Measurements from ENCODE around the gene MAN1B1.

- no peak for TF ChIP-seq CTCF (IDR thresholded peaks at IDR 0.05)
- no peak for TF ChIP-seq POLR2A (IDR thresholded peaks at IDR 0.05)
Measured at GRCh38 chr9:137051145-137051724, 35.5 kb upstream of the MAN1B1 start.

Data from lower leg skin (tissue), 3 donors.